Measurements from ENCODE around the gene APEX2. TPM values are rescaled to one million over a fixed set of nuclear protein-coding genes. Genes with fewer than 3 reads are reported as not detected.

The APEX2 gene, protein sequence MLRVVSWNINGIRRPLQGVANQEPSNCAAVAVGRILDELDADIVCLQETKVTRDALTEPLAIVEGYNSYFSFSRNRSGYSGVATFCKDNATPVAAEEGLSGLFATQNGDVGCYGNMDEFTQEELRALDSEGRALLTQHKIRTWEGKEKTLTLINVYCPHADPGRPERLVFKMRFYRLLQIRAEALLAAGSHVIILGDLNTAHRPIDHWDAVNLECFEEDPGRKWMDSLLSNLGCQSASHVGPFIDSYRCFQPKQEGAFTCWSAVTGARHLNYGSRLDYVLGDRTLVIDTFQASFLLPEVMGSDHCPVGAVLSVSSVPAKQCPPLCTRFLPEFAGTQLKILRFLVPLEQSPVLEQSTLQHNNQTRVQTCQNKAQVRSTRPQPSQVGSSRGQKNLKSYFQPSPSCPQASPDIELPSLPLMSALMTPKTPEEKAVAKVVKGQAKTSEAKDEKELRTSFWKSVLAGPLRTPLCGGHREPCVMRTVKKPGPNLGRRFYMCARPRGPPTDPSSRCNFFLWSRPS
- total RNA-seq: 1 to 10 TPM; 6.6 to 7.7 TPM

DNA sequence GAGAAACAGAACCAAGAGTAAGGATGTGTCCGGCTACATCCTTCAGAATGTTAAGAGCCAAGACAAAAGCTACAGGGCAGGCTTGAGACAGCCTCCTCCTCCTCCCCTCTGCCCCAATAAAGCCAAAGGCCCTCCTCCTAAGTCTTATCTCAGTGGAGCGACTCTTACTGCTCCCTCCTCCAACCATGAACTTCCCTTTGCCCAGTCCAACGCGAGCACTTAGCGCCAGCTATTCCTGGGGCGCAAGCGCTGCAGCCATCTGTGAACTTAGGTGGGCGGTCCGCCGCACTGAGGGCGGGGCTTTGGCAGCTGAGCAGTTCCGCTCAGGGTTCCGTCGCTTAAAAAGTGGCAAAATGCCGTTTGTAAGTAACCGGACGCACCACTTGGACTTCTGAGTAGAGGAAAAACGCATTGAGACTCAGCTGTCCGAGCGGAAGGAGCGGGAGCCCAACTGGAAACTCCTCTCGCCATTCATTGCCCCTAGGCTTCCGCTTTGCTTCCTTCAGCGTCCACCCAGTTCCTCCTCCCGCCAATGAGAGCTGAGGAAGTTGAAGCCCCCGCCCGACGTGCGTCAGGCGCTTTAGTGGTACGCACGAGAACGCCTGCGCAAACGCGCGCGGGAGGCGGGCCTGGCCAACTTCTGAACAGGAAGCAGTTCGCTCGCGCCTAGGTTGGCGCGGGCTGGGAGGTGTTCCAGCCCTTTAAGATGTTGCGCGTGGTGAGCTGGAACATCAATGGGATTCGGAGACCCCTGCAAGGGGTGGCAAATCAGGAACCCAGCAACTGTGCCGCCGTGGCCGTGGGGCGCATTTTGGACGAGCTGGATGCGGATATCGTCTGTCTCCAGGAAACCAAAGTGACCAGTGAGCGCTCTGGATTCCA, at the start of gene APEX2:
TSS of gene APEX2 (plus strand) at position 647 of the 882 bp plus-strand sequence. CDS start at position 707, 60 bp downstream.
- peak; percentile 94 for DNase-seq (ENCODE audit: low spot score)
- H3K4me3 ChIP-seq: peak within 1 kb of the TSS; percentile 58 to 63
- TF ChIP-seq, protein P1, sequence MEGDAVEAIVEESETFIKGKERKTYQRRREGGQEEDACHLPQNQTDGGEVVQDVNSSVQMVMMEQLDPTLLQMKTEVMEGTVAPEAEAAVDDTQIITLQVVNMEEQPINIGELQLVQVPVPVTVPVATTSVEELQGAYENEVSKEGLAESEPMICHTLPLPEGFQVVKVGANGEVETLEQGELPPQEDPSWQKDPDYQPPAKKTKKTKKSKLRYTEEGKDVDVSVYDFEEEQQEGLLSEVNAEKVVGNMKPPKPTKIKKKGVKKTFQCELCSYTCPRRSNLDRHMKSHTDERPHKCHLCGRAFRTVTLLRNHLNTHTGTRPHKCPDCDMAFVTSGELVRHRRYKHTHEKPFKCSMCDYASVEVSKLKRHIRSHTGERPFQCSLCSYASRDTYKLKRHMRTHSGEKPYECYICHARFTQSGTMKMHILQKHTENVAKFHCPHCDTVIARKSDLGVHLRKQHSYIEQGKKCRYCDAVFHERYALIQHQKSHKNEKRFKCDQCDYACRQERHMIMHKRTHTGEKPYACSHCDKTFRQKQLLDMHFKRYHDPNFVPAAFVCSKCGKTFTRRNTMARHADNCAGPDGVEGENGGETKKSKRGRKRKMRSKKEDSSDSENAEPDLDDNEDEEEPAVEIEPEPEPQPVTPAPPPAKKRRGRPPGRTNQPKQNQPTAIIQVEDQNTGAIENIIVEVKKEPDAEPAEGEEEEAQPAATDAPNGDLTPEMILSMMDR (IDR thresholded peaks at IDR 0.05): no peak
- no peaks in the 10 kb centered on the region for H3K9me3 ChIP-seq
- H3K36me3 ChIP-seq: peaks cover 12% of the 10 kb centered on the region
- H3K27ac ChIP-seq: peak within 1 kb of the TSS; percentile 87
- H3K27me3 ChIP-seq: no peaks in the 10 kb centered on the region
- H3K4me1 ChIP-seq: peaks cover 0 to 8% of the 10 kb centered on the region in 2 donors

DNA sequence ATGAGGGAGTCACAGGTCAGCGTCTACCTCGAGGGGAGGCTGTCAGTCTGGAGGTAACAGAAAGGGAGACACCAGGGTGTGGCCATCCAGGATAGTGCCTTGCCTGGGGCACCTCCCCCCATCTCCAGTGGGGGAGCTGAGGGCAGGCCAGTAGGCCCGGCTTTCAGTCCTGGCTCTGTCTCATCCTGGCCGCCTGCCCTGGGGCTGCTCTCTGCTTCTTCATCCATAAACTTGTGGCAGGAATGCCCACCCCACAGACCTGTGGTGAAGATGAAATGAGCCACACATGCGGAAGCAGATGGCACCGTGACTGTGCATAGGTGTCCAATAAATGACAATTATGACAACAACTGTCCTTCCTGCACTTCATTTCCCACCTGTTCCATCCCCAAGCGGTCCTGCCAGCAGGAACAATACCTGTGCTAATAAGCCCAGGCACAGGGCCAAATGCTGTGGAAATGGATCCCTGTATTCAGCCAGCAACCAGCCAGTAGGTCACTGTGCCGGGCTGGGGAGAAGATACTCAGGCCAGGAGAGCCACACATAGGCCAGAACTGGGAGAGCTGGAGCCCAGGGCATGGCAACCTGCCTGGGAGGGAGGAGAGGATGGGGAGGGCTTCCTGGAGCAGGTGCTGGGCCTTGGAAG, 49.3 kb upstream of the APEX2 start:
- Histone ChIP-seq H3K27me3 (no peaks in the 10 kb centered on the region), H3K36me3 (no peaks in the 10 kb centered on the region), H3K4me1 (no peaks in the 10 kb centered on the region), H3K9me3 (no peaks in the 10 kb centered on the region), H3K27ac (no peak overlapping the region), H3K4me3 (no peak overlapping the region)
- TF ChIP-seq, protein P1 (IDR thresholded peaks at IDR 0.05): no peak
- no peak for DNase-seq (ENCODE audit: low spot score)

DNA sequence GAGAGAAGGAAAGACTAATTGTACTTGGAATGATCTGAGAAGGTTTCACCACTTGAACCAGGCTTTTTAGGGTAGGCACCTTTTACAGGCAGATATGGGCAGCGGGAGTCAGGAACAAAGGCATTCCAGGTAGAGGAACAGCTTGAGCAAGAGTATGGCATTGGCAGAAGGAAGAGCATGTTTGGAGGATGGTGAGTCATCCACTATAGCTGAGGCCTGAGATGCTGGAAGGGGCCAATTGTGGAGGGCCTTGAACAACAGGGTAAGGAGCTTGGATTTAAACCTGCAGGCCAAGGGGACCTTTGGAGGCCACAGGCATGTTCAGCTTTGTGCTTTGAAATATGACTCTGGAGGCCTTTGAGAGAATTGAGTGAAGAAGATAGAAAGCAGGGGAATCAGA, 38.4 kb upstream of the APEX2 start:
- Histone ChIP-seq H3K4me1 (no peaks in the 10 kb centered on the region), H3K27me3 (no peaks in the 10 kb centered on the region), H3K27ac (no peak overlapping the region), H3K4me3 (no peak overlapping the region), H3K36me3 (no peaks in the 10 kb centered on the region), H3K9me3 (no peaks in the 10 kb centered on the region)
- no peak for DNase-seq (ENCODE audit: low spot score)
- TF ChIP-seq, protein P1 (IDR thresholded peaks at IDR 0.05): no peak

DNA sequence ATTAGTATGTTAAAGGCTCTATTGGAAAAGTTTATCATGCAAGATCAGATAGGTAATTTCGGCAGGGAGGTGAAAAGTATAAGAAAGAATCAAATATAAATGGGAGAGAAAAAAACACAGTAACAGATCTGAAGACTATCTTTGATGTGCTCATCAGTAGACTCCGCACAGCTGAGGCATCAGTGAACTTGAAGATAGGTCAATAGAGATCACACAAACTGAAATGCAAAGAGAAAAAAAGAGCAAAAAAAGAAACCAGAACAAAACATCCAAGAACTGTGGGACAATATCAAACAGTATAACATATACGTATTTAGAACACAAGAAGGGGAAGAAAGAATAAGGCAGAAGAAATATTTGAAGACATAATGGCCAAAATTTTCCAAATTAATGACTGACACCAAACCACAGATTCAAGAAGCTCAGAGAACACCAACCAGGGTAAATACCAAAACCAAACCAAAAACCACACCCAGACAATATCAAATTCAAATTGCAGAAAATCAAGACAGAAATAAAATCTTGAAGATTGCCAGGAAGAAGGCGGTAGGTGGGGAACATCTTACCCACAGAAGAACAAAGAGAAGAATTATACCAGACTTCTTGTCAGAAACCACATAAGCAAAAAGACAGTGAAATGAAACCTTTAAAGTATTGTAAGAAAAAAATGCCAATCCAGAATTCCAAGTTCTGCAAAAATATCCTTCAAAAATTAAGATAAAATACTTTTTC, 35.2 kb upstream of the APEX2 start:
- Histone ChIP-seq H3K27ac (no peak overlapping the region), H3K36me3 (no peaks in the 10 kb centered on the region), H3K9me3 (peaks cover 0 to 12% of the 10 kb centered on the region in 2 donors), H3K4me3 (no peak overlapping the region), H3K4me1 (no peaks in the 10 kb centered on the region), H3K27me3 (no peaks in the 10 kb centered on the region)
- TF ChIP-seq, protein P1 (IDR thresholded peaks at IDR 0.05): no peak
- no peak for DNase-seq (ENCODE audit: low spot score)

DNA sequence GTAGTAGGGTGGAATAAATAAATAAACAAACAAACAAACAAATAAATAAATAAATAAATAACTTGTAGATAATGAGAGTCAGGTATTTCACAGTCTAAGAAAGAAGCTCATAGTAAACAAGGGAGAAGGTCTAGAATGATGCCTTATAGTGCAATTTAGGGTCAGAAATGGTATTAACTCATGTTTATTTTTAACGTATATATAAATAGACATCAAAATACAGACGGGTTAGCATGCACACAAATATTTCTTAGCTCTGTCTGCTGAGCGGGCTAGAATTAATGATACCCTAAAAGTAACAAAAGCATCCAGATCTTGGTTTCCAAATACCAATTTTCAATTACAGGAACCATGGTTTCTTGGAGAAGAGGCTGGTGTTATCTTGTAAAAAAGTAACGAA, 22.8 kb upstream of the APEX2 start:
- no peaks in the 10 kb centered on the region for H3K27me3 ChIP-seq
- no peak overlapping the region for H3K27ac ChIP-seq
- no peaks in the 10 kb centered on the region for H3K4me1 ChIP-seq
- H3K9me3 ChIP-seq: peaks cover 0 to 3% of the 10 kb centered on the region in 2 donors
- H3K4me3 ChIP-seq: no peak overlapping the region
- no peaks in the 10 kb centered on the region for H3K36me3 ChIP-seq
- no peak for DNase-seq (ENCODE audit: low spot score)
- TF ChIP-seq, protein P1 (IDR thresholded peaks at IDR 0.05): no peak
